ENCODE measurements around the gene LRRC23. TPM values are rescaled to one million over a fixed set of nuclear protein-coding genes. Genes with fewer than 3 reads are reported as not detected.

Gene LRRC23
- total and polyA plus RNA-seq, 9 of the 15 experiments (the other 6 are each of a cell fraction or from before 2014, with no cell fraction given): 2.2 to 7.0 (median 3.0) TPM

DNA sequence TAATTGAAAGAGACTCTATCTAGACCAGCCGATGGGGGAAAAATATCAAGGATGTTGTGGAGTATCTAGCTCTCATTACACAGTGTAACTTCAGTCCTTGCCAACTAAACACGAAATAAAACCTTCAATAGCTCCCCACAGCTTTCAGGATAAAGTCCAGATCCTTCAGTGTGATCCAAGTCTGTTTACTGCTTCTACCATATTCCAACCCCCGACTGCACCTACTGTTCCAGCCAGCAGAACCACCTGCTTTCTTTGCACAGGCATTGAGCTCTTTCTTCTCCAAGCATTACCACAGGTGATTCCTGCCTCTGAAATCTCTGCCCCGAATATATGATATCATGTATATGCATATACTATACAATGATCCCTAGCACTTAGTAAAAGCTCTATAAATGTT lies 2.2 kb upstream of the LRRC23 start:
- Histone ChIP-seq H3K4me1 (replicated peaks in 1 of 2; ENCODE audit: control insufficient read depth in 2 of 2, insufficient read depth in 2 of 2, low read length in 2 of 2) (peaks cover 13 to 25% of the 10 kb centered on the region in 2 experiments), H3K27ac (ENCODE audit: extremely low read depth, low read depth, low read length) (no peak overlapping the region), H3K4me2 (ENCODE audit: insufficient read depth, low read length) (no peak overlapping the region), H3K36me3 (ENCODE audit: control insufficient read depth, insufficient read depth, low read length) (no peaks in the 10 kb centered on the region), H4K20me1 (replicated peaks; ENCODE audit: control insufficient read depth, insufficient read depth, low read length) (no peaks in the 10 kb centered on the region), H3K27me3 (ENCODE audit: control insufficient read depth in 2 of 2, insufficient read depth in 2 of 2, low read length in 2 of 2) (no peaks in the 10 kb centered on the region), H3K79me2 (ENCODE audit: control insufficient read depth, insufficient read depth, low read length) (no peaks in the 10 kb centered on the region), H3K9me3 (replicated peaks; ENCODE audit: control insufficient read depth, insufficient read depth, low read depth, low read length) (no peaks in the 10 kb centered on the region; the same call in 1 of the 2 replicates), H3K9ac (ENCODE audit: insufficient read depth in 1 of 2, low read depth in 2 of 2, low read length in 2 of 2) (no peak overlapping the region), H2AFZ (ENCODE audit: low read depth, low read length) (no peak overlapping the region), H3K4me3 (no peak overlapping the region), H3K9me1 (ENCODE audit: control insufficient read depth, insufficient read depth, low read length) (no peaks in the 10 kb centered on the region)
- 60% methylated on average over 4 of the region's 4 CpGs for WGBS (ENCODE audit: insufficient coverage, low coverage, missing lambda C conversion rate)
- POLR2A ChIA-PET: interaction anchor here (0.6 to 0.9 kb wide), 3 partner anchors 12 to 44 kb away, joined by 3 to 5 read pairs (median 3); no protein-coding TSS in a partner anchor
- DNase-seq (ENCODE audit: extremely low read depth in 1 of 4, low spot score in 3 of 4) (no peak), FAIRE-seq (no peak), ATAC-seq (no peak)
- no peak for TF ChIP-seq ZFP91 (CRISPR knock-in tag; IDR thresholded peaks at IDR 0.05)
- no peak for TF ChIP-seq MXD1 (CRISPR knock-in tag; IDR thresholded peaks at IDR 0.05; ENCODE audit: borderline replicate concordance, poor library complexity, severe bottlenecking)
- no peak for TF ChIP-seq PHF20 (IDR thresholded peaks at IDR 0.05; ENCODE audit: partially characterized antibody)
- TF ChIP-seq TAF1 (IDR thresholded peaks at IDR 0.05; ENCODE audit: control insufficient read depth, extremely low read depth, insufficient read depth, low read length, severe bottlenecking): no peak
- no peak for TF ChIP-seq ZBTB49 (CRISPR knock-in tag; IDR thresholded peaks at IDR 0.05; ENCODE audit: borderline replicate concordance)
- TF ChIP-seq PHTF2 (CRISPR knock-in tag; IDR thresholded peaks at IDR 0.05): no peak
- TF ChIP-seq COPS2 (conservative IDR thresholded peaks at IDR 0.05): no peak
- no peak for TF ChIP-seq IFI16 (CRISPR knock-in tag; IDR thresholded peaks at IDR 0.05)
- no peak for TF ChIP-seq ZNF24 (IDR thresholded peaks at IDR 0.05)
- no peak for TF ChIP-seq ZNF197 (CRISPR knock-in tag; IDR thresholded peaks at IDR 0.05; ENCODE audit: low read depth)
- no peak for TF ChIP-seq TSC22D4 (tag; IDR thresholded peaks at IDR 0.05)
- no peak for TF ChIP-seq PML (IDR thresholded peaks at IDR 0.05; ENCODE audit: low read length)
- TF ChIP-seq ZNF507 (tag; conservative IDR thresholded peaks at IDR 0.05): no peak
- no peak for TF ChIP-seq SUPT5H (IDR thresholded peaks at IDR 0.05)
- TF ChIP-seq ZNF584 (CRISPR knock-in tag; IDR thresholded peaks at IDR 0.05; ENCODE audit: low read depth): no peak
- TF ChIP-seq ERF (CRISPR knock-in tag; IDR thresholded peaks at IDR 0.05): no peak
- TF ChIP-seq TBL1XR1 (IDR thresholded peaks at IDR 0.05; ENCODE audit: low read length in 2 of 2): no peak
- no peak for TF ChIP-seq ZNF398 (CRISPR knock-in tag; IDR thresholded peaks at IDR 0.05)
- no peak for TF ChIP-seq ZKSCAN8 (CRISPR knock-in tag; IDR thresholded peaks at IDR 0.05)
- intact Hi-C loops (cut with micrococcal nuclease): no loop called here
- CTCF ChIA-PET (ENCODE audit: low intra/inter-chr PET ratio): no interaction called here
- in situ Hi-C loops (cut with MboI): no loop called here
- no TSS peak for BruUV-seq (replicated peaks)
